Fibroblast of skin of left biceps (primary cell): ENCODE measurements around the gene KIFC3.
"Not testable (repeated sequence)": the region's sequence is repeated elsewhere in the genome, so short reads cannot be mapped to it uniquely, and the experiment has no call there.

Experiments
- DNase-seq, 2 experiments: peaks; one replicate each; pipeline ENCODE4 v3.0.0-alpha.2; 2013; ENCODE audit warnings: low read depth in 2 of 2

Gene KIFC3

GRCh38 chr16:57722651-57723050 is 79.6 kb downstream of the KIFC3 start:
- no peak for DNase-seq

- no peak for DNase-seq
Measured at GRCh38 chr16:57722210-57722499, 80.1 kb downstream of the KIFC3 start.

GRCh38 chr16:57721356-57722209 is 80.7 kb downstream of the KIFC3 start:
- no peak for DNase-seq

GRCh38 chr16:57720142-57720575 is 82.1 kb downstream of the KIFC3 start:
- no peak for DNase-seq

- no peak for DNase-seq
Measured at GRCh38 chr16:57714047-57714446, 88.2 kb downstream of the KIFC3 start.

GRCh38 chr16:57713596-57713995 is 88.7 kb downstream of the KIFC3 start:
- DNase-seq, result no peak

- not testable (repeated sequence) for DNase-seq
Measured at GRCh38 chr16:57712569-57712968, 89.7 kb downstream of the KIFC3 start.

- no peak for DNase-seq
Measured at GRCh38 chr16:57711993-57712392, 90.3 kb downstream of the KIFC3 start.

- DNase-seq, result no peak
Measured at GRCh38 chr16:57711346-57711745, 90.9 kb downstream of the KIFC3 start.

- no peak for DNase-seq
Measured at GRCh38 chr16:57709663-57710062, 92.6 kb downstream of the KIFC3 start.
